NCI-H2029 (cell line): ENCODE measurements around the gene TIMP2.

Experiments used
- DNase-seq: peaks from one replicate; lab custom pipeline; 2025; lab: John Stamatoyannopoulos, UW

TIMP2 gene

DNA sequence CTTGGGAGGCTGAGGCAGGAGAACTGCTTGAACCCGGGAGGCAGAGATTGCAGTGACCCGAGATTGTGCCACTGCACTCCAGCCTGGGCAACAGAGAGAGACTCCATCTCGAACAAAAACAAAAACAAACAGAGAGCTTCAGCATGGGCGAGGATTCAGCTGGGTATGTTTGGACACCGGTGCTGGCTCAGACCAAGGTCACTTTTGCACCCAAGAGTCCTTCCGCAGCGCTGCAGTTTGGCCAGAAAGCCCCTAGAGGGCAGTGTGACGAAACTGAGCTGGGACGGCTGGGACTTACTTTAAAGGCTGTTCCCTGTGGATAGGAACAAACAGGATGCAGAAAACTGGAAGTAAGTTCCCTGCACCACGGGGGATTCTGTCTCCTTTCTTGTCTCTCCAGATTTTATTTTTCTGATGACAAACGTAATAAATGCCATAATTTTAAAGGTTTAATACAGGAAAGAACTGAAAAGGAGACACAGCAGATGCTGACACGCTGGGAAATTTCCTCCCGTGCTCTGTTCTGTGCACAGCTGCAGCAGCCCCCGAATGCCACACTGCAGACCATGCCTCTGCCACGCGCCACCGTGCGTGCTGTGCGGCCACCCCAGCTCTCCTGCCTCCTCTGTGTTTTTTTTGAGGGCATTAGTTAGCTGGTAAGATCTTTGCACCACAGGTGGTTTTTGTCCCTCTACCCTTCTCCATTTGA, 59.4 kb downstream of the TIMP2 start:
- peak; percentile 42 for DNase-seq

DNA sequence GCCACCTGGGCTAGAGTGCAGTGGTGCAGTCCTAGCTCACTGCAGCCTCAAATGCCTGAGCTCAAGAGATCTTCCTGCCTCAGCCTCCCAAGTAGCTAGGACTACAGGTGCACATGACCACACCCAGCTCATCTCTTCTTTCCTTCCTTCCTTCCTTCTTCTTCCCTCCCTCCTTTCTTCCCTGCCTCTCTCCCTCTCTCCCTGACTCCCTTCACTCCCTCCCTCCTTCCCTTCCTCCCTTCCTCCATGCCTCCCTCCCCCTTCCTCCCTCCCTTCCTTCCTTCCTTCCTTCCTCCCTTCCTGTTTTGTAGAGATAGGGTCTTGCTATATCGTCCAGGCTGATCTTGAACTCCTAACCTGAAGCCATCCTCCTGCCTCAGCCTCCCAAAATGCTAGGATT, 61.1 kb downstream of the TIMP2 start:
- DNase-seq, result no peak

DNA sequence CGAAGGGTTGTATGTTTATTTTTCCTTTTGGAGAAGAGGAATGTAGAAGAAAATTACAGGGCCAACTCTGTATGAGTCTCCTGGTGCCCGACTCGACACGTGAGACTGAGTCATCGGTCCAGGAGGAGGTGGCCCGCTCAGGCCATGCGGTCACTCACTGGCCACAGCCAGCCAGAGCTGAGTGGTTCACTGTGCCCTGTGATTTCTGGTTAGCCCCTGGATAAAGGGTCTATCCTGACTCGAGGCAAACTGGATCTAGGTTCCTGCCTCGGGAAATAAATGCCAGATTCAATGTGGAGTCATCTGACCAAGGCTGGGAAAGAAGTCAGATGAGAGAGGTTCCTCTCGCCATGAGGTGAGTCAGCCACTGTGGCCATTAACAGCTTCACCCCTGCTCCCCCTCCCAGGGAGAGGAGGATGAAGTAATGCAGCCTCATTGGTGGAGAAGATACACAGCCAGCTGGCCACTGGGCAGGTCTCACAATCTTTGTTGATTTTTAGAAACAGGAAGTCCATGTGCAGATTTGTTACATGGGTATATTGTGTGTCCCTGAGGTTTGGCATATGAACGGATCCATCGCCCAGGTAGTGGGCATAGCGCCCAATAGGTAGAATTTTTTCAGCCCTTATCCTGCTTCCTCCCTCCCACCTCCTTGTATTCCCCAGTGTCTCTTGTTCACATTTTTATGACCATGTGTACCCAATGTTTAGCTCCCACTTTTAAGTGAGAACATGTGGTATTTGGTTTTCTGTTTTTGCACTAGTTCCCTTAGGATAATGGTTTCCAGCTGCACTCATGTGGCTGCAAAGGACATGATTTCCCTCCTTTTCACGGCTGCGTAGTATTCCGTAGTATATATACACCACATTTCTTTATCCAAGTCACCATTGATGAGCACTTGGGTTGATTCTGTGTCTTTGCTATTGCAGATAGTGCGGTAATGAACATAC, 62.8 kb downstream of the TIMP2 start:
- DNase-seq, result peak; percentile 38

DNA sequence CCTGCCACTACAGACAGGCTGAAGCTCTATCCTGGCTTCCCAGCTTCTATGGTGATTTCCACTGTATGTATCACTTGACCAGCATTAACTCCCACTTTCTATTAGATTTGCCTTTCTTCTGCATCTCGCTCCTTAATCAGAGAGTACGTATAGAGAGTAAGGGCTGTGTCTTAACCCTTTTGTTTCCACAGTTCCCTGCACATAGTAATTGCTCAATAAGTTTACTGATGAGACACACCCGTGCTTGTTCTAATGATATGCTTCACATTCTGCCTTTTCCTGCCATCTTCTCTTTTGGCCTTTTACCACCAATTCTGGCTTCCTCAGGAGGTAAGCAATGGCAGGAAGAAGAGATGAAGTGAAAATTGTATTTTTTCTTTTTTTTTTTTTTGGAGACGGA, 64.0 kb downstream of the TIMP2 start:
- no peak for DNase-seq

DNA sequence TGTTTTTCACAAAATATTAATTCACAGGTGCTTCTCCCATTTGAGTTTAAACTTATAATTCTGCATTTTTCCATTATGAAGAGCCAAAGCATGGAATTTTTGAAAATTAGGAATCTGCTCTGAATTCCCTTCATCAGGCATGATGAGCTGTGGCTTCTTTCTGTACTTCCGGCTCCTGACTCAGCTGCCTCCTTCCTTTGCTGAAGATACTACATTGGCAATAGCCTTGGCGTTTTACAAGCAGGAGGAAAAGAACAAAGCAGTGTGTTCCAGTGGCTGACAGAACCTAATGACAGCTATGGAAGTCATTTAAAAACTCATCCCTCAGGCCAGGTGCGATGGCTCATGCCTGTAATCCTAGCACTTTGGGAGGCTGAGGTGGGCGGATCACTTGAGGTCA, 66.1 kb downstream of the TIMP2 start:
- DNase-seq, result no peak

DNA sequence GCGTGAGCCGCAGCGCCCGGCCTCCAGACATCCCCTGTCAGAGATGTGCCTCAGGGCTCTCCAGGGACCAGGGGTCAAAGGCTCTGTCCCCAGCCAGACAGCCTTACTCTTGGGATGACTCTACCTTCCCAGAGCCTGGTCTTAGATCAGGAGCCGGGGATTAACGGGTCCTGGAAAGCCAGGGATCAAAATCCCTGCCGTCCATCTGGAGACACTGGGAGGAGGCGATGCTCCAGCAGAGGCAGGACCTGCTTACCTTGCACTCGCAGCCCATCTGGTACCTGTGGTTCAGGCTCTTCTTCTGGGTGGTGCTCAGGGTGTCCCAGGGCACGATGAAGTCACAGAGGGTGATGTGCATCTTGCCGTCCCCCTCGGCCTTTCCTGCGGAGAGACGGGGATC, 67.9 kb downstream of the TIMP2 start:
- no peak for DNase-seq

DNA sequence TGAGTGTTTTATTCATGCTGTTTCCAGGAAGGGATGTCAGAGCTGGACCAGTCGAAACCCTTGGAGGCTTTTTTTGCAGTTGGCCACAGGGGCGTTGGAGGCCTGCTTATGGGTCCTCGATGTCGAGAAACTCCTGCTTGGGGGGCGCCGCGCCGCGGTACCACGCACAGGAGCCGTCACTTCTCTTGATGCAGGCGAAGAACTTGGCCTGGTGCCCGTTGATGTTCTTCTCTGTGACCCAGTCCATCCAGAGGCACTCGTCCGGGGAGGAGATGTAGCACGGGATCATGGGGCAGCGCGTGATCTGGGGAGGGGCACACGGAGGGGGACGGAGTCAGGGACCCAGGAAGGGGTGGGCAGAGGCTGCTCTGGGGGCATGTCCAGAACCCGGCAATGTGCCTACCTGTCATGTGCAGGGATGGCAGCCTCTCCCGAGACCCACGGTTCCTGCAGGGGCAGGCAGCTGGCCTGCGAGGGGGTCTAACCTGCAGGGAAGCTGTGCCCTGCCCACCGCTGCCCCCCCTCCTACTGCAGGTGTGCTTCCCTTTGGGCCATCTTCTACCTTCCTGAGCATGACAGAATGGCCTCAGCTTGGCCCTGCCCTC, 69.5 kb downstream of the TIMP2 start:
- DNase-seq, result no peak

DNA sequence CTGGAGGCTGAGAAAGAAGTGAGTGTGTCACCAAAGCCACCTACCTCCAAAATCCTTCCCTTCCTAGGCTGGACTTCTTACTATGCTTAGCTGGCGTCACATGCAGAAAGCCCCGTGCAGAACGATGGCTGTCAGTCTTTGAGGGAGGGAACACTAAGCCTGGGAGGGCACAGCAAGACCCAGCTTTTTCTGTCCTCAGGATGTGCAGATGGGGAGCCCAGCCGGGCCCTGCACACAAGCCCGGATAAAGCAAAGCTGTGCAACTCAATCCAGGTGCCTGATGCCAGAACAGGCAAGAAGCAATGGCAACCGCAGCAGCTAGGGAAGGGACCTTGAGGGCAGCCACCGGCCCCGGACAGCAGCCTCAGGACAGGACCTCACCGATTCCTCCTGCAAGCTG, 70.7 kb downstream of the TIMP2 start:
- no peak for DNase-seq

DNA sequence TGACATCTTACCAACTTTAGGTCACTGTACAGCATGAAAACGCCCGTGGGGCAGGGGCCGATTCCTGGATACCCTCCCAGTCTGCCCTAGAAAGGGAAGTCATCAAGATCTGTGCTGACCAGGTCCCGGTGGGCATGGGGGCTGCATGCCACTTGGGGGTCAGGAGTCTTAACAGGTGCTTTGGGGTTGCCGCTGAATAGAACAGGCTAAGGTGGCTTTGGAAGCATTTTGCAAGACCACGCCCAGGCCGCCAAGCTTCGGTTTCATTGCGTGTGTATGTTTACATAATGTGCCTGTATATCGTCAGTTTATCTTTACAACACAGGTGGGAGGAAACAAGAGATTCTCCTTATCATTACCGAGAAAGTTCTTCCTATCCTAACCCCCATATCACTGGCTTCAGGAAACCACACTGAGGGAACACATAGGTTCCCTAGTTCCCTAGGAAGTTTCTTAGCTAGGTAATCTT, 71.2 kb downstream of the TIMP2 start:
- DNase-seq, result no peak

DNA sequence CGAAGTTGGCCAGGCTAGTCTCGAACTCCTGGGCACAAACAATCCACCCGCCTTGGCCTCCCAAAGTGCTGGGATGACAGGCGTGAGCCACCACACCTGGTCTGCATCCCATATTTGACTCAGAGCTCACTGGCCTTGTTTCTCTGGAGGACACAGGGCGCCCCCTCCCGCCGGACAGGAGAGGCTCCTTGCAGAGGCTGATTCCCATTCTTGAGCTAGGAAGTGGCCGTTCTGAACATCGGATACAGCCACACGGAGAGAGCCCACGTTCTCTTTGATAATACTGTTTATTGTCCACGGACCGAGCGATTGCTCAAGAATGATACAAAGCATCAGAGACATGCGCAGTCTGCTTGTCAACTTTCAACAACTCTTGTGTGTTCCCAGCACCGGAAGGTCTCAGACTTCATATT, 72.5 kb downstream of the TIMP2 start:
- DNase-seq, result no peak

DNA sequence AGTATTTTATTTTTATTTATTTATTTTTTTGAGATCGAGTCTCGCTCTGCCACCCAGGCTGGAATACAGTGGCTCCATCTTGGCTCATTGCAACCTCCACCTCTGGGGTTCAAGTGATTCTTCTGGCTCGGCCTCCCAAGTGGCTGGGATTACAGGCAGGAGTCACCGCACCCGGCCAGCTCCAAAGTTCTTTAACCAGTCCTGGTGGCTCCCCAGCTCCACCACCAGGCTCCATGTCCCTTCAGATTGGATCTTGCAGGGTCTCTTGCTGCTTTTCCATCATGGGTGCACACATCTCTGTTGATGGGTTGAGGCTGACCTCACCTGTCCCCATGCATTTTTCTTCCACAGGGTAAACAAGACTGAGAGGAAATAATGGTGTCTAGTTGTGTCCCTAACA, 76.2 kb downstream of the TIMP2 start:
- no peak for DNase-seq

DNA sequence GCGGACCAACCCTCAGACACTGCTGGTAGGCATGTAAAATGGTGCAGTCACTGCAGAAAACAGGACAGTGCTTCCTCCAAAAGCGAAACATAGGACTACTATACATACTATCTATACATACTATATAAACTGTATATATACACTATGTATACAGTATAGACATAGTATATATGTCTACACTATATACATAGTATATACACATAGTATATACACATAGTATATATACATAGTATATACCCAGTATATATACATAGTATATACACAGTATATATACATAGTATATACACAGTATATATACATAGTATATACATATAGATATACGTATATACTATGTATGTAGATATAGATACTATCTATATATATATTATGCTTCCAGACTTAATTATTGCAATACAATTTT, 78.1 kb downstream of the TIMP2 start:
- DNase-seq, result no peak

DNA sequence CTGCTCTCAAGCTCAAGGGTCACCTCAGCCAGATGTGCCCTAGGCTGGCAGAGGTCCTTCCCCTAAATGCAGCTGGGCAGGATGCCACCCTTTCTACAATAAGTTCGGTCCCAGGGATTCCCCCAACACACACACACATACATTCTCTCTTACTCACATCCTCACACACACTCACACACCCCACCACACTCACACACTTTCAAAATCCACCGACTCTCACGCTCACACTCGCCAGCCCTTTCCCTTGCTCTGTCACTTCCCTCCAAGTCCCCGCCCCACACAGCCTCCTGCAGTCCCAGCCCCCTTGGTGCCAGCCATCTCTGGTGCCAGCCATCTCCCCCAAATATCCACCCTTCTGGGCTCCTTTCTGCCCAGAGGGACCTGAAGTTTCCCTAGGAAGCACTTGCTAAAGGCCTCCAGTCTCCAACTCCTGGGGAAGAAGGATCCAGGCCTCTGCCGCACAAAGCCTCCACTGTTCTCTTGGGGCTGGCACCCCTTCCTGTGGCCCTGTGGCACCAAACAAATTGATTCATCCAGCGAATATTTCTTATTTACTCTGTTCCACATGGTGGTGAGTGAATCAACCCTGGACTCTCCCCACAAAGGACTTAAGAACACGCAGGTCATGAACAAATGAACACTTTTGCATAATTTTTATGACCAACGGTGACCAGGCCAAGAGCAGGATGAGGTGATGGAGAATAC, 80.7 kb downstream of the TIMP2 start:
- no peak for DNase-seq

DNA sequence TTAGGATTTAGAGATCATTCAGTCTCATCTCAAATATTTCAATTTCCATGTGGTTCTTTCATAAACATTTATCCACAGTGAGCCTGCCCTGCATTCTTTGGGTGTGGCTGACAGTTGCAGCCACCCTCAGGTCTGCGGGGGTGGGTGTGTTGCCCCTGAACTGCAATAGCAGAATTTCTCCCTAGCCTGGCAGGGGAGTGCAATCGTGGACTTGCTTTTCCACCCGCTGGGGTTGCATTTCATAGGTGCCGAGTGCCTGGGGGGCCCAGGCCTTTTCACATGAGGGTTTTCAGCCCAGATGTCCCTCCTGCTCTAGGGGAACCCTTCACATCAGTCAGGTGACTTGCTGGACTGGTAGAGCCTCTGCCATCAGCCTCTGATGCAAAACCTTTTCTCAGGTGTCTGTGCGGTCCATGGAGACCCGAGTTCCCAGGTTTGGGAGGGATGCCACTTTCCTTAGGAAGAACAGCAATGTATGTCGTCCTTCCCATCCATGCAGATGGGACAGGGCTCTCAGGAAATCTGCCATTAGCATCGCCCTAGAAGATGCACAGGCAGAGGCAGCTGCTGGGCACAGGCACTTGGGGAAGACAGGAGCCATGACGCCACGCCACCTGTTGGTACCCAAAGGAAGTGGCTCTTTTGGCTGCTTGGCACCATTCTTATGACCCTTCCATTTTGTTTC, 82.2 kb downstream of the TIMP2 start:
- peak; percentile 16 for DNase-seq

DNA sequence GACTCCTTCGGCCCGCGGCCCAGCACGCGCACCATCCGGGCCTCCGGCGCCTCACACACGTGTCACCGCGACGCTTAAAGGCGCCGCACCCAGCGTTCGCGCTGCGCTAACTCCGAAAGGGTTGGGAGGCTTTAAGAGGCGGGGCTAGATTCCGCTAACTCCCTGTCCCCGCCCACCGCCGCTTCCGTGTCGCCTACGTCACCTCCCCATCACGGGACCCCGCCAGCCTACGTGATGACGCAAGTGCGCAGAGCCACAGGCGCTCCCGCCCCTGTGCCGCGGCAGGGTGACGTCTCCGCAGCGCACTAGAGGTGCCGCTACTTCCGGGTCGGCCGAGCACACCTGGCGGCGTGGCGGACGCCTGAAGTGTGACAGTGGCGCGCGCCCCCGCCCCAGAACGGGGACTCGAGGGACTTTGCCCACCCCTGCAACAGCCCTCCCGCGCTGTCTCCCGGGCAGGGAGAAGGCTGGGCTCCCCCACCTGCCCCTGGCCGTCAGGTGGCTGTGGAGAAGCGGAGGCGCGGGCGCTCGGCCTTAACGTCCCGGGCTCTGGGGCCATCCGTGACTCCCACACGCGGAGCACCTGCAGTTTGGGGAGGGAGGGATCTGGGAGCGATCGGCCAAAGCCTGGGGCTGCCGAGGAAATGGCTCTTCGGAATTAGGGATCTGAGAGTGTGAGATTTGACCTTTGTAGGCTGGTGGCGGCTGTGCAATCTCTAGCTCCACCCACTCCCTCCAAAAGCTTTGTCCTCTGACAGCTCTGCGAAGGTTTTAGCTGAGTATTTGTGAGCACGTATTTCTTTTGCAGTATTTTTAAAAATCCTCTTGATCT, 84.2 kb downstream of the TIMP2 start, which contains the start of gene USP36:
Gene USP36 (minus strand): TSS at position 35 of the 832 bp plus-strand sequence. CDS start 4,451 bp downstream, outside the sequence.
- peak; percentile 99 for DNase-seq

DNA sequence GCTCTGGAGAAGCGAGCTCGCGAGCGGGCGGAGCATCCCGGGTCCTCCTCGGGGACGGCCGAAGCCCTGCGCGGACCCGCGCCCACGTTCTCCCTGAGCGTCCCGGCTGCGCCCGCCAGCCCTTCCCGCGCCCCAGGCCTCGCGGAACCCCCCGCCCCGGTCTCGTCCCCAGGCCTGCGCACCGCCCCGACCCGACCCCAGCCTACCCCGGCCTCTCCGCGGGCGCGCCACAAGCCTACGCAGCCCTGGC, 84.7 kb downstream of the TIMP2 start:
- DNase-seq, result no peak

DNA sequence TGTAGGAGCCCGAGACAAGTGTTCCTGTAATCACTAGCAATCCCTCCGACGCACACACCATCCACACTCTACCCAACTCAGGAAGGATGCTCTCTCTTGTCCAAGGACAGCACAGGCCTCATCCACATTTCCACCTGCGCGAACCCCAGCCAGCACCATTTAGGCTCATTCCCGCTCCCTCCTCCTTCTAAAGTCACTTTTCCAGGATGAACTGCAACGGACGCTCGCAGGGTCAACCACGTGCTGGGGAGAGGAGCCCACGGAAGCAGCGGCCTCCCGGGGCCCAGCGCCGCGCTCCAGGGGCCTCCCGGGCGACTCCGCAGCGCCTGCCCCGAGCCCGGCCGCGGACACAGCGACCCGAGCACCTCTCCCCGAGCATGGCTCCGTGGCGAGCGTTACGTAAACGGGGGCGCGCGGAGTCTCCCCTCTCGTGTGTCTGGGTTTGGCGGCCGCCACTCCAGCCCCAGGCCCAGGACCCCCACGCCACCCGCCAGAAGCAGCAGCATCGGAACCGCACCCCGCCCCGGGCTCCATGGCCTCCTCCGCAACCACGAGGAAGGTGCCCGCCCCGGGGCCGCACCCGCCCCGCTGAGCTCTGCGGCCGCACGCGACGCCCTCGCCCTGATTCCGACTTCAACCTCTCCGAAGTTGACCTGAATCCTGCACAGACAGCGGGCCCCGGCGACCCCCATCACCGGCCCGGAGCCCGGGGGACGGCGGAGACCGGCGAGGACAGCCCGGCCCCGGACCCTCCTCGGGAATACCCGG, 85.2 kb downstream of the TIMP2 start:
- no peak for DNase-seq

DNA sequence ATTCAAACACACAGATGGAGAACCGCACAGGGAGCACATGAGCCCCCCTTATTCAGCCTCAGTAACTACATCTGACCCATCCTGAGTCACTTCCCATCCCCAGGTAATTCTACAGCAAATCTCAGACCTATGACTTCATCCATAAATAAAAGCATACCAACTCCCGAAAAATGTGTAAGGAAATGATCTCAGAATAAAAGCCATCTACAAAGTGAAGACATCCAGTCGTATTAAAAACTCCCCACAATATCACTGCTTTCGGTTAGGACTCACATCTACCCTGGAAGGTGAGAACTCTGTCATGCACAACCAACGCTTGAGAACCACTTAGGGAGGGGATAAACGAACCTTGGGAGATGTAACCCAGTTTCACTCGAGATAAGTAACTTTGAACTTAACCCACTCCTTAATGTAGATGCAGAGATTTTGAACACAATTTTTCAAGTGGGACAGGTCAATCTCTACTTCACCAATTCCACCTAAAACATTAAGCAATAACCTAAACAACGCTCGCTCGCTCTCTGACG, 85.9 kb downstream of the TIMP2 start:
- DNase-seq, result no peak

DNA sequence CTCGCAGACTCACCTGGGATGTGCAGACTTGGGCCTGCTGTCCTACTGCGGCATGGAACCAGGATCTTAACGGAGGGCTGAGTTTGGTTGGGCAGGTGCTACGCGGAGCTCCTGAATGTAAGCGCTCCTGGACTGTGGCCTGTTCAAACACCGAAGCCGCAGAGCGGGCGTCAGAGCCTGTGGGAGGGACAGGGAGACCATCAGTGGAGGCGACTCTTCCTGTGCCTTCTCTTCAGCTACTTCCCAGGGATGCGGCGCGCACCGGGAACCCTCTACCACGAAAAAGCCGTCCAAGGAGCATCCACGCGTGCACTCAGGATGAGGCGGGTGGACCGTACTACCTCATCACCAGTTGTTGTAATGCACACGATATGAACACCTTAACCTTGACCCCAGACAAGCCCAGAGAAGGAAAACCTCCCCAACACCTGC, 86.6 kb downstream of the TIMP2 start:
- peak; percentile 73 for DNase-seq
